Posterior vena cava (tissue), 2 donors: ENCODE results near the gene VAV2. TPM values are rescaled to one million over a fixed set of nuclear protein-coding genes. Genes with fewer than 3 reads are reported as not detected.

Experiments
- DNase-seq: peaks from one replicate; pipeline ENCODE4 v3.0.0-alpha.2; 2020; ENCODE audit warnings: low spot score
- intact Hi-C, 2 donors: fragments of 100-400 bp; cut with DNase I; formaldehyde crosslinking; loops; one replicate each; pipeline versions ENCODE4 v1.14.1 to v1.14.2; 2022 to 2023
- long read RNA-seq, 2 donors: library from polyadenylated mRNA; unstranded; transcript quantifications; one replicate each; pipeline ENCODE4 v2.0.0, GENCODE V29; 2020 to 2021
- total RNA-seq, 2 donors: library from RNA; stranded (reverse); fragmentation: NEBNext Ultra II Directional; extraction: Animal tissue kit (Norgen Biotek cat#: 25700); gene quantifications; one replicate each; pipeline ENCODE4 v1.2.1, GENCODE V29; 2021
- donor health status: DM: yes; HTN: yes; CAD: no.
- donor health status: DM: yes; HTN: yes; CAD: no.

Gene VAV2, protein sequence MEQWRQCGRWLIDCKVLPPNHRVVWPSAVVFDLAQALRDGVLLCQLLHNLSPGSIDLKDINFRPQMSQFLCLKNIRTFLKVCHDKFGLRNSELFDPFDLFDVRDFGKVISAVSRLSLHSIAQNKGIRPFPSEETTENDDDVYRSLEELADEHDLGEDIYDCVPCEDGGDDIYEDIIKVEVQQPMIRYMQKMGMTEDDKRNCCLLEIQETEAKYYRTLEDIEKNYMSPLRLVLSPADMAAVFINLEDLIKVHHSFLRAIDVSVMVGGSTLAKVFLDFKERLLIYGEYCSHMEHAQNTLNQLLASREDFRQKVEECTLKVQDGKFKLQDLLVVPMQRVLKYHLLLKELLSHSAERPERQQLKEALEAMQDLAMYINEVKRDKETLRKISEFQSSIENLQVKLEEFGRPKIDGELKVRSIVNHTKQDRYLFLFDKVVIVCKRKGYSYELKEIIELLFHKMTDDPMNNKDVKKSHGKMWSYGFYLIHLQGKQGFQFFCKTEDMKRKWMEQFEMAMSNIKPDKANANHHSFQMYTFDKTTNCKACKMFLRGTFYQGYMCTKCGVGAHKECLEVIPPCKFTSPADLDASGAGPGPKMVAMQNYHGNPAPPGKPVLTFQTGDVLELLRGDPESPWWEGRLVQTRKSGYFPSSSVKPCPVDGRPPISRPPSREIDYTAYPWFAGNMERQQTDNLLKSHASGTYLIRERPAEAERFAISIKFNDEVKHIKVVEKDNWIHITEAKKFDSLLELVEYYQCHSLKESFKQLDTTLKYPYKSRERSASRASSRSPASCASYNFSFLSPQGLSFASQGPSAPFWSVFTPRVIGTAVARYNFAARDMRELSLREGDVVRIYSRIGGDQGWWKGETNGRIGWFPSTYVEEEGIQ
- 10 to 100 TPM; 12.9 to 17.9 TPM for total RNA-seq
- long read RNA-seq, donor 1, full-length matches to known transcripts, result 3 of 8 reads
- long read RNA-seq, donor 1, partial matches to known transcripts, result 1 of 8 reads
- long read RNA-seq, donor 1, other reads (novel, unspliced or antisense), result 4 of 8 reads
- long read RNA-seq, donor 2, partial matches to known transcripts, result 5 of 15 reads
- long read RNA-seq, donor 2, other reads (novel, unspliced or antisense), result 10 of 15 reads

DNA sequence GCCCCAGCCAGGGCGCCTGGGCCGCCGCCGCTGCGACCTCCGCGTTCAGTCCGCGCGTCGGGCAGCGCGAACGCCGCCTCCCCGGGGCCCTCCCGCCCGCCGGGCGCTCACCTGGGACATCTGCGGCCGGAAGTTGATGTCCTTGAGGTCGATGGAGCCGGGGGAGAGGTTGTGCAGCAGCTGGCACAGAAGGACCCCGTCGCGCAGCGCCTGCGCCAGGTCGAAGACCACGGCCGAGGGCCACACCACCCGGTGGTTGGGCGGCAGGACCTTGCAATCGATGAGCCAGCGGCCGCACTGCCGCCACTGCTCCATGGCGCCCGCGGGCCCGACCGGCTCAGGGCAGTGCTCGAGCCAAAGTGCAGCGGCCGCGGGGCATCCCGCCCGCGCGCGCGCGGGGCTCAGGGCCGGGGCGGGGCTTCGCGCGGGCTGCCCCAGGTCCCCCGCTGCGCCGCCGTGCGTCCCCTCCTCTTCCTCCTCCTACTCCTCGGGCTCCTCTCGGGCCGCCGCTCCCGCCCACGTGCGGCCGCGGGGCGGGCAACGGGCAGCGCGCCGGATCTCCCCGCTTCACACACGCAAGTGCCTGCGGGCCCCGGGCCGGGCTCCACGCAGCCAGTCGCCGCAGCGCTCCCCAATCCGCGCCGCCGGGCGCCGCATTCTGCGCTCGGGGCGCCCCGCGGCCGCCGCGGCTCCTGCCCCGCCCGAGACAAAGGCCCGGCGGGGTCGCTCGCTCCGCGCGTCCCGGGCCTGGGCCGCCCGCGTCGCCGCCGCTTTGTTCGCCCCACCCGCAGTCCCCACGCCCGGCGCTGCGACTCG is at the start of gene VAV2:
VAV2 (minus strand) TSS at position 361 of the 816 bp plus-strand sequence; CDS start at position 315, 46 bp downstream.
- intact Hi-C loops, result no loop called here
- peak; percentile 87 for DNase-seq

DNA sequence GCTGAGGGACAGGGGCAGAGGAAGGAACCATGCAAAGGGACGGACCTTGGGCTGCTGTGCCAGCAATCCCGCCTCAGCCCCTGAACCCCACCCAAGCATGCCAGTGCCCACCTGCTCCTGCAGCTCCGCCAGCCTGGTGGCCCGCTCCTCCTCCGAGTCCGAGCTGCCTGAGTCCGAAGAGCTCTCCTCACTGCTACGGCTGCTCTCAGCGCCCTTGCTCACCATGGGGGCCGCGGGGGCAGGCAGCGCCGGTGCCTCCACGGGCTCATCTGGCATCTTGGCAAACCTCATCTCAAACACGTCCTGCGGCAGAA is 49.5 kb upstream of the VAV2 start:
- intact Hi-C loops, result no loop called here
- peak; percentile 70 for DNase-seq

DNA sequence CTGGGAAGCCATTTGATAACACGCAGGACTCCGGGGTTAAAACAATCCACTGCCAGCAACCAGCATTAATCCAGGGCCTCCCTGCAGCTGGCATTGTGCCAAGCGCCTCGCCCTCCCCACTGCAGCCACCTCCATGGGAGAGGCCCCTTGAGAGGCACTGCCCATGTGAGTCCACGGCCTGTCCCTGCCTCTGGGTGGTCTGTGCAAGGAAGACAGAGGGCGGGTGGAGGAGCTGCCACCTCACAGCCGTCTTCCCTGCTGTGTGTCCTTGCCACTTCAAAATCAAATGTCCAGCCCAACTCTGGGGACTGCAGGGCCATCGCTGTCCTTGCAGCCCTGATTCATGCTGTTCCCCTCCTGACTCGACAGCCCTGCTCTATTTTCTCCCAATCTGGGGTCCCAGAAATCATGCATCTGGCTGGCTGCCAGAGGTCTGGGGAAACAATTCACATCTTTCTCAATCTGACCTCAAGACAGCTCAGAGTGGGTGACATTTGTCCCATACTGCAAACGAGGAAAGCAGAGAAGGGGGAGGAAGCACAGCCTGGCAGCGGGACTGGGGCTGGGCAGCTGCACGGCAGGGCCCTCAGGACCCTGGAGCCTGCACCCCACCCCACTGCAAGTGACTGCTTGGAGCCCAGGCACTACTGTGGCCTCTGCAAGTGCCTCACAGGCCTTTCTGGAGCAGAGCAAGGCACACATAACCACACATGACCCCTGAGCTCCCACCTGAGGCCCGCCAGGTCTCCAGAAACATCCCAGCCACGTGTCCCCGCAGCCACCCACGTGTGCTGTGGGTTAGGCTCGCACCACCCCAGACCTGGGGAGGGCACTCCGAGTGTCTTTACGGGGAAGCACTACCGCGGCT is 48.9 kb upstream of the VAV2 start:
- no peak for DNase-seq
- intact Hi-C loops, result no loop called here

DNA sequence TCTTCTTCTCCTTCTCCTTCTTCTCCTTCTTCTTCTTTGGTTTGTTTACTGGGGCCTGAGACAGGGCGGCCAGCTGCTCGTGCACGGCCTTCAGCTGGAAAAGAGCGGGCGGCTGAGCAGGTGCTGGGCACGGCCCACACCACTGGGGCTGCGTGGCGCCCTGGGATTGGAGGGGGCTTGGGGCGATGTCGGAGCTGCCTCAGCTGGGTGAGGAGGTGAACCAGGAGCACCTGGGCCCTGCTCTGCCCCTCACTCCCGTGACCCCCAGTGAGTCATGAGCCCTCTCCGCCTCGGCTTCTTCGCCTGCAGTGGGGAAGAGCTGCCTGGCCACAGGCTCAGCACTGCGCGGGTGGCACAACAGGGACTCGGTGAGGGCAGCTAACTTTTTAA is 48.0 kb upstream of the VAV2 start:
- peak; percentile 73 for DNase-seq
- intact Hi-C loops, result no loop called here

DNA sequence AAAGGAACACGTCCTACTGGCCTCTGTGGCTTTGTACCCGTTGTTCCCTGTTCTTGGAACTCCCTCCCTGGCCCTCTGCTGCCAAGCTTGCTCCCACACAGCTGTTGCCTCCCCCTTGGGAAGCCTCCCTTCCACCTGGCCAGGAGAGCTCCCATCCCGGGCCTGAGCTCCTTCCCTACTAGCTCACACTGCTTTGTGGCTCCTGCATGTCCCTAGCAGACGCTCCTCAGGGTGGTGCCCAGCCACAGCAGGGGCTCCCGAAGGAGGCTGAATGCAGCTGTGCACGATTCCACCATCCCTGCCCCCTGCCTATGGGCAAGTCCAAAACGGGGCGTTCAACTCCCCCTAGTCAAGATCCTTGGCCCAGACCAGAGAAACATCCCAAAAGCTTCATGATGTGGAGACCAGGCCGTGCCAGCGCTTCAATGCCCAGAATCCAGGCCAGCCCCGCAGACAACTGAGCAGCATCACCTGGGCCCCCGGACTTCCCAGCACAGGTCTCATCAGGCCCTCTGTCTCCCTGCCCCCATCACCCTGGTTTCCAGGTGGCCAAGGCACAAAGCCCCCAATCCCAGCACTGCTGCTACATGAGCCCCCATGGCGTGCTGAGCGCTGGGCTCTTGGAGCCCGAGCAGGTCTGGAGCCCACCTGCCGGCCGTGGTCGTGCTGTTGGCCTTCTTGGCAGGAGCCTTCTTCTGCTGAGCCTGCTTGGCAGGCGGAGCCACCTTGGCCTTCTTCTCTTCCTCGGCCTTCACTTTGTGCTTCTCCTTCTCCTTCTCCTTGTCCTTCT is 47.5 kb upstream of the VAV2 start:
- DNase-seq, result no peak
- intact Hi-C loops, result no loop called here

DNA sequence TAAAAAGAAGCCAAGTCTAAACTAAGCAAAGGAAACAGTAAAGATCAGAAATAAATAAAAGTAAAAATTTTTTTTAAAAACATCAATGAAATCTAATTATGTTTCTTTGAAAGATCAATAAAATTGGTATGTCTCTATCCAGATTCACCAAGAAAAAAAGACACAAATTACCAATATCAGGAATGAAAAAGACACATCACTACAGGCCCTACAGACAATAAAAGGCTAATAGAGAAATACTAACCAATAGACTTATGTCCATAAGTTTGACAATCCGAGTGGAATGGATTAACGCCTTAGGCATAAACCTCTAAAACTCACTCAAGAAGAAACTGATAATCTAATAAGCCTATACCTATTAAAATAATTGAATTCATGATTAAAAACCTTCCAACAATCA is 45.5 kb upstream of the VAV2 start:
- DNase-seq, result no peak
- intact Hi-C loops, result no loop called here

DNA sequence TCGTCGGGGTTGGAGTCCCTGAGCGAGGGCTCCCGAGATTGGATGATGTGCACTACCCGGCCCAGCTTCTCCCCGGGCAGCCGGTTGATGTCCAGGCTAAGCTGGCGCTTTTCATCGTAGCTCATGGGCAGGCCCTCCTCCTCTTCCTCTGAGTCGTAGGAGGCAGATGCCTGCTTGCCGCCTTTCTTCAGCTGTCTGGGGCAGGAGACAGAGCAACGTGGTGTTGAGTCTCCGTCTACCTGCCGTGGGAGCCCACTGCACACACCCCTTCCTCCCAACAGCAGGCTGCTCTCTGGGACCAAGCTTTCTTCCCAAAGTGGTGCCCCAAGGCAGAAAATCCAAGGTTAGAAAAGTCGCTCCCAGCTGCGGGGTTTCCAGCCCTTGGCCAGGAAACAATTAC is 44.0 kb upstream of the VAV2 start:
- no peak for DNase-seq
- intact Hi-C loops, result no loop called here

DNA sequence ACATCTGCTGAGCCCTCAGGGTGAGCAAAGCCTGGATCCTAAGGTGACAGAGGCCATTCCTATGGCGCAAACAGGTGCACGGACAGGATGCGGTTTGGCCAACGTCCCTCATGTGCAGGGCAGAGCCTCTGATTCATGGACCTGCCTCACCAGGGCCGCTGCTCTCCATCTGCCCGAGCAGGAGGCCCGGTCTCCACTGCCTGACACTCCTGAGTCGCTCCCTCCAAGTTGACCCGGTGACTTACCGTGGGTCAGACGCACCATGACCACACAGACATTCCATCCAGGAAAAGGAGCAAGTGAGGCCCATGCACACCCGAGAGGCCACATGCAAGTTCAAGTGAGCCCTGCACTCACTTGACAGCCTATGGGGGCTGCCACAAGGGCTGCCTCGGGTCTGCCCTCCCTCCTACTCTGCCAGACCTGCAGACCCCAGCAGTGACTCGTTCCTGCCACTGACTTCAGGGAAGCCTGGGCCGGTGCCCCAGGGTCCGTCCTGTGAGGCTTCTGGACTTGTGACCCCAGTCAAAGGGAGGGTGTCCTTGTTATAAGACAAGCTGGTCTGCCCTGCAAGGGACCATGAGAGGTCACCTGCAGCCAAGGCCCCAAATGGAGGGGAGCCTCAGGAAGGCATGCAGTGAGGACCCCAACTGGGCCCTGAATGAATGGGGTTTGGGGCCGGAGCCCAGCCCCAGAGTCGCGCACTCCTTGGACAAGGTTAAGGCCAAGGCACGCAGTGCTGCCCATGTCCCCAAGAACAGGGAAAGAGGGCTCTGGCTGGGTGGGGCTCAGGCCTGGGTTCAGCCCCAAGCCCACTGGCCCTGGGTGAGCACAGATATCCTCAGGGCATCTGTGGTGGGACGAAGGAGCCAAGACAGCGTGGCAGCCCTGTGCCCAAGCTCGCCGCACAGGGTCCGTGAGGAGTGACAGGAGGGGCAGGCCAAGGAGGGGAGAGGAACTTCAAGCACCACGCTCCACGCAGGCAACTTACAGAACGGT is 43.2 kb upstream of the VAV2 start:
- peak; percentile 58 for DNase-seq

DNA sequence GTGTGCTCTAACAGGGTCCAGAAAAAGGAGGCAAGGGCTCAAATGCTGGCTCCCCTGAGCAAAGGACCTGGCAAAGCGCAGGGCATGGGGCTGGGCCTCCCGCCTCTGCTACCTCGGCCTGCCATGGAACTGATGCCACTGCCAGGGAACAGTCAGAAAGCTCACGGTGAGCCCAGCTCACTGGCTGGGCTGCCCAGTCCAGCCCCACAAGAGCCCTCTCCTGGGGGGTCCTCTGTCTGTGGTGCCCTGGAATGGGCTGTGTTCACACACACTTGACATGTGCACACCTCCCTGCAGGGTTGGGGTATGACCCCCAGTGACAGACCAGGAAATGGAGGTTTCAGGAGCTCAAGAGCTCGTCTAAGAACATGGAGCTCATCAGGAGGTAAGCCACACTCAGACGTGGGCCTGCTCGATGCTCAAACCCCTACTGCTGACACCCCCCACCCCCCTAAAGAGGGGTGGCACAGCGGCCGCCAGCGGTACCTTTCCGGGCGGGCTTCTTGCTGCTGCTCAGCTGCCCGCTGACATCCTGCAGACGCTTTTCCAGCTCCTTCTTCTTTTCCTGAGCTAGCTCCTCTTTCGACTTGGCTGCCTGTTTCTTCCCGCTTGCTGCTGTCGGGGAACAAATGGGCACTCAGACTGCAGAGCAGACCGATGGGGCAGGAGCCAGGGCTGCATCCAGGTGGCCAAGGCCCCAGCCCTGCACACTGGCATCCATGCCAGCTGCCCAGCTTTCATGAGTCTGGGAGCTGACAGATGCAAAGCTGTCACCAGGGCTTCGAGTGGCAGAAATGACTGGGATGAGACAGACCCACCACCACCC is 42.3 kb upstream of the VAV2 start:
- DNase-seq, result peak; percentile 72
- intact Hi-C loops, result no loop called here

More for the DNA sequence above, 43.2 kb upstream of the VAV2 start:
- intact Hi-C loops, result no loop called here

DNA sequence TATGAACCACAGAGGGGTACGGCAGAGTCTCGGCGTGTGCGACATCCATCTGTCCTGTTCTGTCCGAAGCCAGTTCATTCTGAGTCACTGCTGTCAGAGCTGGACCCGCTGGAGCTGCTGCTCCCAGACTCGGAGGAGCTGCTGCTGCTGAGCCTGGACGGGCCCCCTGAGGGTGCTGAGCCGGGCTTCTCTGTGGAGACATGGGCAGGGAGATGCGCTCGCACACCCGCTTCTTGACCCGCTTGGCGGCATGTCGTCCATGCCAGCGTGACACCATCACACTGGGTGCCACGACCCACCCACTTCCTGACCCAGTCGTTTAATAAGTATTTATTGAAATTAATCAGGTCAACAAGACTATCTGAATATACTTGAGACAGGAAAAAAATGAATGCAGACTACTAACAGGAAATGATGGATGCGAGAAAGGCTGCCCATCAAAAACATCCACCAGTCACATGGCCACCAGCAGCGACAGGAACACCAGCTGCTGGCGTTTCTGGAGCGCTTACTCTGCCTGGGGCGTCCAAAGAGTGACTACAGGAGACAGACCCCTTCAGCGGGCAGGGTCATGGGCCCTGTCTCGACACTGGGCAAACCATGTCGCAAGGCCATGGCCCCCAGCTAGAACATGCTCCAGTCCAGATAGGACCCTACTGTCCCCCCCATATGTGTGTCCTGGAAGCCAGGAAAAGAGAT is 41.5 kb upstream of the VAV2 start:
- peak; percentile 25 for DNase-seq
- intact Hi-C loops, result no loop called here

DNA sequence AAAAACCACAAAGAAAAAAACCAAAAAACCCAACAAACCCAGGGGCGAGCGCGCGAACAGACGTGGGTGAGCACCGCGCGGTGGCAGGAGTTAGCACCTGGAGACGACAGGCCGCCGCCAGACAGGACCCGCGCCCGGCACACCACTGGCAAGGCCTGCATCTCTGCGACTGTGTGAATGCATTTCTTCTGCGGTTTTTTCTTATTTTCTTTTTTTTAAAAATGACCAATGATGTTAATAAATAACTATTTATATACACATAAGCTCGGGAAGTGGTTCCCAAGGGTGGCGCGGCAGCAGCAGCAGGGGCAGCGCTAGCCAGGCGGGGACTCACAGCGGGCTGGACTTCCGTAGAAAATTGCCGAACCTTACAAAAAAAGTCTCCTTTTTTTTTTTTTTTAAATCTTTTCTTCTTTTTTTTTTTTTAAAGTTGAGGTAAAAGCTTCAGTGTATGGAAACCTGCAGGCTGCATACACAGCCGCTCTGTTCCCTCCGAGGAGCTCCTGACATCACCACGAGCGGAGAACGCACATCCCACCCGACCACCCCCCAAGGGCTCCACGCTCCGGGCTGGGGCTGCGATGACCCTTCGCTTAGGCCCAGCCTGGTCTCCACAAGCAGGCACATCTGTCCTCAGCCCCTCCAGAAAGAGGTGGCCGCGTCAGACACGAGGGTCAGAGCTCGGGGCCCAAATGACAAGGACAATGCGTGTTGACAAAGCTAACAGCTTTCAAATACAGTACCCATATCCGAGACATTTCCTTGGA is 40.5 kb upstream of the VAV2 start:
- DNase-seq, result peak; percentile 49
- intact Hi-C loops, result no loop called here

DNA sequence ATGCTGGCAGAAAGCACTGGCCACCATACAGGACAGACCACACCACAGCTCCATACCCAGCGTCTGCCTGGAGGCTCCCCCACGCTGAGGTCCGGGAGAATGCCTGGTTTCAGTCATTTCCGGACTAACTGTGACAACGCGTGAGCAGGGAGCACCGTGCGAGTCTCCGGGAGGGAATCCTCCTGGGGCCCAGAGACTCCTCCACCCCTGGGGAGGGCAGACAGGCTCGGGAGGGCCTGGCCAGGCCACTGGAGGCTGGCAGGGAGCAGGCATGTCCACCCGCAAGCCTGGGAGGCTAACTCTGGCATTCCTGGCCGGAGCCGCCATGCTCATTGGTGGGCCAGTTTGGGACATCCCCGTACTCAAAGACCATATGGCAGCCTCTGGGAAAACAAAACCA is 39.7 kb upstream of the VAV2 start:
- peak; percentile 74 for DNase-seq
- intact Hi-C loops, result no loop called here

DNA sequence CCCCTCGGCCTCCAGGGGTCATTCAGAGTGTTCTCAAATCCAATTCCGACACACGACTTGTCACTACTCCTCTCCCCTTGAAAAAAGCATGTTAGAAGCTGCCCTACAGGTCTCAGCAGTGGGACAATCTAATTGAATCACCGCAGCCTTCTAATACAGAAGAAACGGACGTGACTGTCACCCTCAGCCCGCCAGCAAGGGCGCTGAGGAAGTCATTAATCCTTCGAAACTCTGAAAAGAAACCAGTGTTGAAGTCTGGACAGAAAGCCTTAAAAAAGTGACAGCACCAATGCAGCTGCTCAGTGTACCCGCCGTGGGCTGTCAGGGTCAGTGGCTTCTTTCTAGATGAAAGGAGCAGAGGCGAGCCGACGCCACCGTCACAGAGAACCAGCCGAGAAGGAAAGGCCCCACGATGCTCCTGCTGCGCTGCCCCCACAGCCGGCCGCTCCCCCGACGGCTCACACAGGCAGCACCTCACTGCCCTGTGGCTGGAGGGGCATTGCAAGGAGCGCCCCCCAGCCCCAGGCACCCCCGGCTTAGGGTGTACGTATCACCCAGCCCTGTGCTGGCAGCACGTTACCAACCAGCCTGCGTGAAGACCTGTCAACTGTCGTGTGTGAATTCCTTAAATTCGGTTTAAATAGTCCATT is 38.8 kb upstream of the VAV2 start:
- intact Hi-C loops, result no loop called here
- peak; percentile 72 for DNase-seq
